Body of pancreas (tissue), 4 donors: ENCODE data around the gene SFXN5. TPM values are rescaled to one million over a fixed set of nuclear protein-coding genes. Genes with fewer than 3 reads are reported as not detected.

ENCODE experiments used
- ATAC-seq: fragments of 150-250 bp; one replicate; pipeline ENCODE4 v1.9.1; 2016
- DNase-seq, 4 donors: peaks; one replicate each; pipeline ENCODE4 v3.0.0-alpha.2; 2019
- H3K27ac ChIP-seq, 4 donors: fragments of 200-600 bp; sonication (generic); 1 replicate in 3 of 4; 2 replicates in 1 of 4; pipeline versions ENCODE4 v1.5.1 to v1.6.1; 2016 to 2019; ENCODE audit warnings: mild to moderate bottlenecking in 1 of 4, mixed read lengths in 1 of 4, moderate library complexity in 1 of 4
- H3K27me3 ChIP-seq, 2 donors: fragments of 200-600 bp; sonication (generic); one replicate each; pipeline ENCODE4 v1.6.0; 2016; ENCODE audit warnings: mild to moderate bottlenecking in 1 of 2
- H3K36me3 ChIP-seq, 2 donors: fragments of 200-600 bp; sonication (generic); replicated peaks in 1 of 2; 2 replicates each; pipeline ENCODE4 v1.5.1; 2016; ENCODE audit warnings: low read depth in 2 of 2; ENCODE audit not compliant: insufficient read depth in 1 of 2
- H3K4me1 ChIP-seq: fragments of 200-600 bp; sonication (generic); one replicate; pipeline ENCODE4 v1.6.0; 2016
- H3K4me3 ChIP-seq, 2 donors: fragments of 200-600 bp; sonication (generic); 1 replicate in 1 of 2; 2 replicates in 1 of 2; pipeline ENCODE4 v1.5.1; 2016 to 2019
- H3K9me3 ChIP-seq, 3 donors: fragments of 200-600 bp; sonication (generic); 1 replicate in 2 of 3; 2 replicates in 1 of 3; pipeline ENCODE4 v1.5.1; 2016
- POLR2A ChIP-seq, 3 donors: fragments of 450-650 bp; IDR thresholded peaks; one replicate each; pipeline ENCODE4 v1.6.1; 2016; ENCODE audit warnings: antibody characterized with exemption in 3 of 3, mild to moderate bottlenecking in 2 of 3
- WGBS, 2 donors: methylation state at CpG; one replicate each; pipeline ENCODE4 v1.1.5; 2017; 5-methylcytosine and 5-hydroxymethylcytosine counted together
- intact Hi-C: fragments of 100-400 bp; cut with DNase I; formaldehyde crosslinking; loops from one replicate; pipeline ENCODE4 v1.15.1; 2023
- total RNA-seq, 2 donors: library from RNA; depleted of rRNA; stranded (reverse); fragments of >200 nt; gene quantifications; one replicate each; pipeline ENCODE4 v1.1.0, GENCODE V29; 2016
- TF ChIP-seq, protein P1 (sequence below), 7 experiments: fragments of 450-650 bp in 4 of 7; fragments of 200-600 bp in 3 of 7; sonication (generic) in 3 of 7; IDR thresholded peaks; one replicate each; pipeline ENCODE4 v1.5.1; 2016 to 2019; ENCODE audit warnings: antibody characterized with exemption in 7 of 7

The SFXN5 gene
- total RNA-seq, 2 donors from 2014 or later, result 4.3 to 5.4 TPM

DNA sequence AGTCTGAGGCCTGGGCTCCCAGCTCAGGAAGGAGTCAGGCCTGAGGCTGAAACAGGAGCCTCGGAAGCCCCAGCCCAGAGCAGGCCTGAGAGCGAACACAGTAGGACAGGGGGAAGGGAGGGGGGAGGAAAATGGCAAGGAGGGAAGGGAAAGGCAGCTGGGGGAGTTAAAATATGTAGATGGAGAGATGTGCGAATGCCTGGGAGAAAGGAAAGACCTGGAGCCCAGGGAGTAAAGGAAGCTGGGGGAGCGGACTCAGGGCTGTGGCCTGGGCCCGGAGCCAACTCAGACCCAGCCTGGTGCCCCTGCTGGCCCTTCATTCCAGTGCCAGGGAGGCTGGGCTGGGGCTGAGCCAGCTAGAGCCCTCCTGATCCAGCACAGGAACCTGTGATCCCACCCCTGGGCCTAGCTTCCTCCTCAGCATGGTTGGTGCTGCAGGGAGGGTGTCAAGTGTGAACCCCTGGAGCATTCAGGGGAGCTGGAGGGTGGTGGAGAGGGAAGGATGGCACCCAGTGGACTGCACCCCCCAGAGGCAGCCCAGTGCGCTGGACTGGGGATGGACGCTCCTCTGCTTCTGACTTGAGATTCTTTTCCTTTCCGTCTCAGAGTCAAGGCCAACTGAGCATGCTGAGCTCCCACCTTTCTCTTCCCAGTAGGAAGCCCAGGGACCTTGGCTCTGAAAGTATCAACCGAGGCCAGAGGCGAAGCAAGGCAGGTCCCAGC lies 107.9 kb downstream of the SFXN5 start:
- DNase-seq (no peak), ATAC-seq (no peak)
- Histone ChIP-seq H3K4me1 (no peaks in the 10 kb centered on the region), H3K9me3 (no peaks in the 10 kb centered on the region), H3K27me3 (no peaks in the 10 kb centered on the region), H3K27ac (no peak overlapping the region), H3K36me3 (no peaks in the 10 kb centered on the region), H3K4me3 (no peak overlapping the region)
- 90 to 92% methylated on average over 10 of the region's 10 CpGs for WGBS, 2 donors
- intact Hi-C loops, result no loop called here
- no peak for TF ChIP-seq POLR2A (IDR thresholded peaks at IDR 0.05)
- TF ChIP-seq, protein P1, sequence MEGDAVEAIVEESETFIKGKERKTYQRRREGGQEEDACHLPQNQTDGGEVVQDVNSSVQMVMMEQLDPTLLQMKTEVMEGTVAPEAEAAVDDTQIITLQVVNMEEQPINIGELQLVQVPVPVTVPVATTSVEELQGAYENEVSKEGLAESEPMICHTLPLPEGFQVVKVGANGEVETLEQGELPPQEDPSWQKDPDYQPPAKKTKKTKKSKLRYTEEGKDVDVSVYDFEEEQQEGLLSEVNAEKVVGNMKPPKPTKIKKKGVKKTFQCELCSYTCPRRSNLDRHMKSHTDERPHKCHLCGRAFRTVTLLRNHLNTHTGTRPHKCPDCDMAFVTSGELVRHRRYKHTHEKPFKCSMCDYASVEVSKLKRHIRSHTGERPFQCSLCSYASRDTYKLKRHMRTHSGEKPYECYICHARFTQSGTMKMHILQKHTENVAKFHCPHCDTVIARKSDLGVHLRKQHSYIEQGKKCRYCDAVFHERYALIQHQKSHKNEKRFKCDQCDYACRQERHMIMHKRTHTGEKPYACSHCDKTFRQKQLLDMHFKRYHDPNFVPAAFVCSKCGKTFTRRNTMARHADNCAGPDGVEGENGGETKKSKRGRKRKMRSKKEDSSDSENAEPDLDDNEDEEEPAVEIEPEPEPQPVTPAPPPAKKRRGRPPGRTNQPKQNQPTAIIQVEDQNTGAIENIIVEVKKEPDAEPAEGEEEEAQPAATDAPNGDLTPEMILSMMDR (IDR thresholded peaks at IDR 0.05), result no peak

DNA sequence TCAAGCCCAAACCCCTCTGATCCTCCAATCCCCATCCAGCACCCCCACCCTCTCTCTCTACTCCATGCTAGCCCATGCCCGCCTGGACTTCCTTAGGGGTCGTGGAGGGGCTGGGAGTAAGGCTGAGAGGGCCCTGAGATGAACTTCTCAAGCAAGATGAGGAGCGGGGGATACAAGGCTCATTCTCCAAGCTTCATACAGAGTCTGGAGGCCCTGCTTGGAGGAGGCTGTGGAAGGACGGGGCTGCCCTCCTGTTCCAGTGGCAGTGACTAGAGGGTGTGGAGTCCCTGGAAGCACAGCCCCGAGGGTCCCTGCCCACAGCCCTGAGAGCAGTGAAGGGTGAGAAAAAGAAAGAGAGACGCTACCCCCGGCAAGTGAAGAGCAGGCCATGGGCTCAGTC lies 108.6 kb downstream of the SFXN5 start:
- no peak for DNase-seq
- no peak overlapping the region for H3K4me3 ChIP-seq
- no peak overlapping the region for H3K27ac ChIP-seq
- H3K36me3 ChIP-seq, result no peaks in the 10 kb centered on the region
- no peaks in the 10 kb centered on the region for H3K9me3 ChIP-seq
- intact Hi-C loops, result no loop called here
- TF ChIP-seq, protein P1 (IDR thresholded peaks at IDR 0.05), result no peak
- no peak for TF ChIP-seq POLR2A (IDR thresholded peaks at IDR 0.05)
- no peaks in the 10 kb centered on the region for H3K4me1 ChIP-seq
- H3K27me3 ChIP-seq, result no peaks in the 10 kb centered on the region
- WGBS, 2 donors, result 83 to 85% methylated on average over 7 of the region's 7 CpGs
- ATAC-seq, result no peak

DNA sequence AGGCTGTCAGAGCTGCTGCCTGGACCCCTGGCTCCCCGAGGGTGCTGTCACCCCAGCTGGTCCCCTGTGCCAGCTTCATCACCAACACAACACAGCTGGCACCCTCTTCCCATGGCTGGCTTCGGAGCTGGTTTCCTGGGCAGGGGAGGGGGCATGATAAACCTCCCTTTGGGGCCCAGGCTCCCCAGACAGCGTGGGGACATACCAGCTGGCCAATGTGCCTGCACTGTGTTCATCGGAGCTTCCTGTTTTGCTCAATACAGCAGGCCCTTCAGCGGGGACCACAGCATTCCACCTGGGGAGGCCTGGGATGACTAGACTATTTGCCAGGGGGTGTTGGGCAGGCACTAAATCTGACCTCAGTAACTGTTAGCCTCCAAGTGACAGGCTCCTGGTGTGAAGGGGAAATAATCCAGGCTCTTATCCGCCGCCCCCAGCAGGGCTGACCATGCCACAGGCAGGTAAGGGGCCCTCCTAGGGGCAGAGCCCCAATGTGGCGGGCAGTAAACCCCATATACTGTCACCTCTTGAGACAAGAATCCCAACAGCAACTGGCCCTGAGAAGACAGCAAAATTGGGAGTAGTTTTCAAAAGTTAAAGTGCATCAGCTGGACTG lies 109.6 kb downstream of the SFXN5 start:
- Histone ChIP-seq H3K4me3 (no peak overlapping the region), H3K36me3 (no peaks in the 10 kb centered on the region), H3K27me3 (no peaks in the 10 kb centered on the region), H3K4me1 (no peaks in the 10 kb centered on the region), H3K9me3 (no peaks in the 10 kb centered on the region), H3K27ac (no peak overlapping the region)
- intact Hi-C loops, result no loop called here
- TF ChIP-seq POLR2A (IDR thresholded peaks at IDR 0.05), result no peak
- TF ChIP-seq, protein P1 (IDR thresholded peaks at IDR 0.05), result no peak
- 68 to 69% methylated on average over 5 to 8 of the region's 8 CpGs for WGBS, 2 donors
- ATAC-seq (no peak), DNase-seq (no peak)

- Histone ChIP-seq H3K36me3 (no peaks in the 10 kb centered on the region), H3K27me3 (no peaks in the 10 kb centered on the region), H3K4me1 (no peaks in the 10 kb centered on the region), H3K27ac (no peak overlapping the region), H3K9me3 (no peaks in the 10 kb centered on the region), H3K4me3 (no peak overlapping the region)
- intact Hi-C loops, result no loop called here
- TF ChIP-seq, protein P1 (IDR thresholded peaks at IDR 0.05), result no peak
- no peak for TF ChIP-seq POLR2A (IDR thresholded peaks at IDR 0.05)
- no peak for ATAC-seq
- DNase-seq, result no peak
- 90 to 94% methylated on average over 18 to 27 of the region's 27 CpGs for WGBS, 2 donors
Measured at GRCh38 chr2:72961036-72961720, 110.3 kb downstream of the SFXN5 start.
